GM18508 (cell line): ENCODE results near the gene SLC12A7.
"Not testable (repeated sequence)": the region's sequence is repeated elsewhere in the genome, so short reads cannot be mapped to it uniquely, and the experiment has no call there.

Experiments
- ATAC-seq: cut with Tn5 transposase; IDR thresholded peaks from one replicate; pipeline ENCODE4 v1.9.1; 2021; ENCODE audit warnings: moderate number of reproducible peaks; ENCODE audit not compliant: insufficient read depth, unreplicated experiment

The SLC12A7 gene

DNA sequence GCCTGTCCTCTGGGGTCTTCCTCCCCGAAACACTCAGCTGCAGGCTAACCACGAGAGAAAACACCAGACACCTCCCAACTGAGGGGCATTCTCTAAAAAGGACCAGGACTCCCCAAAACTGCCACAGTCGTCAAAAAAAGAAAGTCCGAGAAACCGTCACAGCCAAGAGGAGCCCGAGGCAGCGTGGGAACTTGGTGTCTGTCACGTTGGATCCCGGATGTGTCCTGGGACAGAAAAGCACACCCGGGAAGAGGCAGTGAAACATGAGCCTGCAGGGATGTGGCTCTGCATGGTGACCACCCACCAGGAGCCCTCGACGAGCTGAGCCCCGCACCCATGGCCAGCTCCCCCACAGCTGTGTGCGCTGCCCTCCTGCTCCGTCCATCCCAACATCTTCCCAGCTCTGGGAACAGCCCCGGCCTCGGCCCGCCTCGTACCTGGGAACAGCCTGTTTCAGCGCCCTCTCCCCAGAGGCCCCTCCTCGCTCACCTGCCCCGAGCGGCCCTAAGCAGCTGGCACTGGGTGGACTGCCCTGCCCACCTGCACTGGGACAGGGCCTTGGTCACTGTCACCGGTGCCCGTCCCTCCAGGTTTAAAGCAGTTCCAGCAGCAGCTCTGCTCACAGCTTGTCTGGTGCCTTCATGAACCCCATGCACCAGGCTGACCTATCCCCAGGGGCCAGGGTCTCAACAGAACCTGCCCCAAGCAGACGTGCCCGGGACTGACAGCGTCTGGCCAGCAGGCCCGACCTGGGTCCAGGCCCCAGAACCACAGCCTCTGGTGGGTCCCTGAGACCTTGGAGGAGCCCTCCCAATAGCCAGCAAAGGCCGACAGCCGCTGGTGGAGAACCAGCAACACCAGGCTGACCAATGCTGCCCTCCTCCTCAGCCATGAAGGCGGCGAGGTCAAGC lies 10.9 kb downstream of the SLC12A7 start:
- no peak for ATAC-seq

DNA sequence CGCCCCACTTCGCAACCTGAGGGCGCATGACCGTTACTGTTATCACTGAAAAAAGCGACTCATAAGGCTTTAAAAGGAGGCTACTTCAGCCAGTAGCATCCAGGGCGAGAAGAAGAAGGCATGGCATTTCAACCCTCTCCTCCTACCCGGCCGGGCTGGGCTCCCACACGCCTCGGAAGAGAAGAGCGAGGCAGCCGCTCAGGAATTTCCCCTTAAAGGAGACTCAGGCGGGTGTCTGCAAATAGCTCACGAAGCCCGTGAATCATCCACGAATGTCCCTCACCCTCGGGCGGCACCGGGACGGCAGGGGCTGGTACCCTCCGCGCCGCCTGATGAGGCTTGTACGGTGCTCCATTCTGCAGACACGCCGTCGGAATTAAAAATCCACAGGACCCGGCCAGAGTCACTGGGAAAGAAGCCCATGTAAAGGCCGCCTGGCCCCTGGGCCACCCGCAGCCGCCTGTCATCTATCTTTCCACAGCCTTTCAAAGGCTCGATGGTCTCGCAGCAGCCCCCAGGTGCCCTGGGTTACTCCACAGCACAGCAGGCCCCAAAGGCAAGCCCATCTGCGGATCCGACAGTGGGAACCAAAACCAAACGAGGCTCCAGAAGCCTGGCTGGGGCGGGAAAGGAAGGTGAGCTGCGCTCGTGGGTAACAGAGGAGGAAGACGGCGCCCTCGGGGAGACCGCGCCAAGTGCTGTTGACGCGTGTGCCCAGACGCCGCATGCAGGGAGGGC lies 11.8 kb downstream of the SLC12A7 start:
- ATAC-seq = no peak

DNA sequence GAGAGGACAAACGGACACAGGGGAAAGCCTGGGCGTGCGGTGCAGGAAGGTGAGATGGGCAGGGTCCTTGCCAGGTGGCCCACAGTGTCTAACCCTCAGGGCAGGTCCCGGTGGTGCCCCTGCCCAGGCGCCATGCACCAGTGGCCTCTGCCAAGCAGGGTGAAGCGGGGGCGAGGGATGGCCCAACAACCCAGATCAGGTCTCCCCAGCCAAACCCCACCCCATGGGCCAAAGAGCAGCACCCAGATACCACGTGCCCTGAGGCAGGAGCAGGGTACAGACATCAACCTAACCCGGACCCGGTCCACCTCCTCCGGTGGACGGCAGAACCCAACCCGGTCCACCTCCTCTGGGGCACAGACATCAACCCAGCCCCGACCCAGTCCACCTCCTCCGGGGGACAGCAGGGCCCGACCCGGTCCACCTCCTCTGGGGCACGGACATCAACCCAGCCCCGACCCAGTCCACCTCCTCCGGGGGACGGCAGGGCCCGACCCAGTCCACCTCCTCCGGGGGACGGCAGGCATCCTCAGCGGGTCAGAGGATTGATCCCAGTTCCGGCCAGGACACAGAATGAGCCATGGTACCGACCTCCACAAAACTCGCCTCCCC lies 12.8 kb downstream of the SLC12A7 start:
- no peak for ATAC-seq

- not testable (repeated sequence) for ATAC-seq
Observed at GRCh38 chr5:1097988-1098385, 13.9 kb downstream of the SLC12A7 start.

DNA sequence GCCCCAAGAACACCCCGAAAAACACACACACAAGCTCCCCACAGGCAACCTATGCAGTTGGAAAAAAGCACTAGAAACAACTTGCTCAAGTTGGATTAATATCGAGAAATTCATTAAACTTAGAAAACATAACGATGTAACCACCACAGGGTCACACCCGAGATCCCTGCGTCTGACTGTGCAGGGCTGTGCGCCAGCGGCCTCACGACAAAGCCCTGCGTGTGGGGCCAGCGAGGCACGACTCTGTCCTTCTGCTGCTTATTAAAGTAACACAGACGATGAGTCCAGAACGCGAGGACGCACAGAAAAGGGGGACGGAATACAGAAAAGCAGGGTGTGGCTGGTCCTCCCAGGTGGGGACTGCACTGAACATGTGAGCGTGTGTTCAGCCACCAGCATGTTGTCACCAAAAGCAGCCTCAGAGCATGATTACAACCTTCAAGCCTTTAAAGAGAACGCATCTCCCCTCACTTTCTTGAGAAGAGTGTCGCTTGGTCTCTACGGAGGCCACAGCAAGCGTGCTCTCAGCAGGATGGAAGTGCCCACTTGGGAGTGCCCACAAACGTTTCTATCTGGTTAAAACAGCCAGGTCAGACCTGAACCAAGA lies 14.4 kb downstream of the SLC12A7 start:
- ATAC-seq = no peak

DNA sequence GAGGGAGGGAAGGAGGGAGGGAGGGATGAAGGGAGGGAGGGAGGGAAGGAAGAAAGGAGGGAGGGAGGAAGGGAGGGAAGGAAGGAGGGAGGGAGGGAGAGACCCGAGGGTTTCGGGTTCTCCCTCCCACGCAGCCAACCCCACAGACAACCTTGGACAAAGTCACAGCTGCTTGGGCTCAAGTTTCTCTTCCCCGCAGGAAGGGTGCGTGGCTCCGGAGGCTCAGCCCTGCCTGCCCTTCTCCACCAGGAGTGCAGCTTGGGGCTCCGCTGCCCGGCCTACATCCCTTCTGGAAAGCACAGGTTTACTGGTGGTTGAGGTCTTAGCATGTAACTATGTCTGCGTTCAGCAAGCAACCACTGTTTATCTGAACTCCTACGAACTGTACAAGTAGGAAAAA lies 15.0 kb downstream of the SLC12A7 start:
- no peak for ATAC-seq

GRCh38 chr5:1095990-1096363 lies 15.9 kb downstream of the SLC12A7 start:
- no peak for ATAC-seq

GRCh38 chr5:1095302-1095989 lies 16.4 kb downstream of the SLC12A7 start:
- ATAC-seq = no peak

DNA sequence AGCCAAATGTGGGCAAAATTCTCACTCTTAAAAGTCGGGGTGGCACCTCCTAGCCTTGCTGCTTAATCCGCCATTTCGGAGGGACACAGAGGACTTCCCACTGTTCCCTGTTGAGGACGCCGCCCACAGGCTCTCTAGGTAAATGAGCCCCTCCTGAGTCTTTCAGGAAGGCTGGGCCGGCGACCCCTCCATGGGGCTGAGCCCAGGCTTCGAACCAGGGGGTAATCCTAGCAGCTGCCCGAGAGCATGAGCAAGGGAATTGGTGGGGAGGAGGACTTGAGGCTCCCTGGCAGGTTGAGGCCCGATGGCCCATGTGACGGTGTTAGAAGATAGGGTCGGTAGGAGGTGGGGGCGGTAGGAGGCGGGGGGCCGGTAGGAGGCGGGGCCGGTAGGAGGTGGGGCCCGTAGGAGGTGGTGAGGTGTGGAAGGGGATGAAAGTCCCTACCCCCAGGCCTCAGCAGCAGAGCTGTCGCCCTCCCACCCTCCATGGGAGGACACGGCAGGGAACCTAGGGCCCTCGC lies 17.1 kb downstream of the SLC12A7 start:
- ATAC-seq = no peak

DNA sequence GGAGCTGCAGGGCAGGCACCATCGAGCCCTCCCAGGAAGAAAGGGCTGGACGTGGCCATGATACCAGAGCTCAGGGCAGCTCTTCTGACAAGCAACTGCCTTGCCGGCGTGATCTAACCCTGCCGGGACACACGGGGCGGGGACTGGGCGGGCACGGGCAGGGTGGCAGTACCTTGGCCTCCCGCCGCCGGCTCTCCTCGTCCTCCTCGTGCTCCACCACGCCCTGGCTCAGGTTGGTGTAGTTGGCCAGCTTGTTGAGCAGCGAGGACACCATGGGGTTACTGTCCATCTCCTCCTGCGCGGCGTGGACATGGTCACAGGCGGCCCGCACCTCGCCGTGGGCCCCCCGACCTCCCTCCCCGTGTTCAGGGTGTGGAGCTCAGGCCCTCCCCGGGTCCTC lies 18.5 kb downstream of the SLC12A7 start:
- ATAC-seq = no peak

- ATAC-seq = no peak
Observed at GRCh38 chr5:1092122-1092521, 19.7 kb downstream of the SLC12A7 start.

GRCh38 chr5:1091632-1092031 lies 20.2 kb downstream of the SLC12A7 start:
- no peak for ATAC-seq

DNA sequence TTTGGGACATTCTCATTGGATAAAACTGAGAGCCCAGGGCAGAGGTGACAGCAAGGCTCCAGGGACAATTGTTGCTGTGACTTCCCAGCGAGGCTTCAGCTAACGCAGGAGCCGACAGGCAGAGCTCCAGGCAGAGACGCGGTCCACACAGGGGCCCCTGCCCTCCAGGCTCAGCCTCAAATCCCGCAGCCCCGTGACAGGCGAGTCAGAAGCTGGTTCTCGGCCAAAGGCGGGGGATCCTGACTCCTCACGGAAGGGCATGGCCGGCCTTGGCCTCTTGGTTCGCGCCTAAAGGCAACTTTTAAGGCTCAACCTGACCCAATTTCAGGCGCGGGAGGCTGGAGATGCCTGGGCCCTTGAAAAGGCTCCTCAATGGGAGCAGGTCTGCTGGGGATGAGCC lies 21.3 kb downstream of the SLC12A7 start:
- ATAC-seq = no peak

DNA sequence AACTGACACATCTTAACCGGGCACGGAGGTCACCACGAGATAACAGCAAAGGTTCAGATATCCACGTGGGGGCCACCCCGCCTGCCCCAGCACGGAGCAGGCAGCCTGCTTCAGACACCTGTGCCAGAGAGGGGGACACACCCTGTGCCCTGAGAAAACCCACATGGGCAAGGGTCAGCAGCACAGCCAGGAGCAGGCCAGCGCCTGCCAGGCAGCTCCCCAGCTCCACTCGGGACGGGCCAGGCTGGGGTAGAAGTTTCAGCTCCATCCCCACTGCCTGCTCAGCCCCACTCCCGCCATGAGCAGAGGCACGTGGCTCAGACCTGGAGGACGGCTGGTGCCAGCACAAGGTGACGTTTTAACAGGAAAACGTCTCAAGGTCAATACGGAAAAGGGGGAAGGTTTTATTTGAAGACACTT lies 22.2 kb downstream of the SLC12A7 start:
- no peak for ATAC-seq

DNA sequence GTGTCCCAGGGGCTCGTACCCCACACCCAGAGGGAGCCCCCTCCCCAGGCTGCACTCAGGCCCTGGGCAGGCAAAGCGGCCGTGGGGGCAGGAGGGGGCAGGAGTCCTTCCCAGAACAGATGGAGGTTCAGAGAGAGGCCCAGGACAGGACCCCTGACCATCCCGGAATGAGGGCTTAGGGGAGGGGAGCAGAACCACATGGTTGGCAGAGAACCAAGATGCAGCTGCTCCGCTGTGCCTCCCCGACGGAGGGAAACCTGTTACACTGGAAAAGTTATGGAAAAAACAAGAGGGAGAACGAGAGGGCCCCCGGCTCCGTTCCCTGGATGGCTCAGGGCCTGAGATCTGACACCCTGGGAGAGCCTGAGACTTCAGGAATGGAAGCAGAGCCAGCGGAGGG lies 22.7 kb downstream of the SLC12A7 start:
- no peak for ATAC-seq

GRCh38 chr5:1088726-1089125 lies 23.1 kb downstream of the SLC12A7 start:
- no peak for ATAC-seq

DNA sequence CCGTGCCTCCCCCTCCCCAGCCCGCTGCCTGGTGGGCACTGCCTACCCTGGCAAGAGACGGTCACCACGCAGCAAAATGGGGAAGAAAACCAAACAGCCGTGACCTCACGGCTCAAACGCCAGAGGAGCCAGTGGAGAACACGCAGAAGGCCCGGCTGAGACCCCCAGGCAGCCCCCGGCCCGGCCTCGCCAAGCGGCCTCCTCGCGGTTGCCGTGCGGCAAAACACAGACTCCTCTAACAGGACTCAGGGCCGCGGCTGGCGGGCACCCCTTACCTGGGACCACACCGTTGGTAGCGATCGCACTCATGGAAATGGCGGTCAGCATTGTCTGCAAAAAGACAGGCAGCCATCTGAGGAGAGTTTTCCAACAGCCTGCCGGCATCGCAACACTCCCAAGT lies 23.8 kb downstream of the SLC12A7 start:
- no peak for ATAC-seq

GRCh38 chr5:1087428-1087827 lies 24.4 kb downstream of the SLC12A7 start:
- ATAC-seq = no peak

DNA sequence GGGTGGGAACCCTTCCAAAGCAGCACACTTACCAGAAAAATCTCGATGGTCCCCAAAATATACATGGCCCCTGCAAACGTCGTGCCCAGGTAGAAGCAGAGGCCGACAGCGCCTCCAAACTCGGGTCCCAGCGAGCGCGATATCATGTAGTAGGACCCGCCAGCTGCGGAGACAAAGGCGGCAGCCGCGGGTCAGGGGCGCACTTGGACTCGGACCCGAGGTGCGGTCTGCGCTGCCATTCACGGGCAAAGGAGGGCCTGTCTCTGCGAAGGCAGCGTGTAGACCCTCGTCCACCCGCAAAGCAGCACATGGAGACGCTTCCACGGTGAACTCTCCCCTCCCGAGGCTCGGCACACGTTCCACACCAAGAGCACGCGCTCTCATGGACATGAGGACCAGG lies 25.0 kb downstream of the SLC12A7 start:
- no peak for ATAC-seq

DNA sequence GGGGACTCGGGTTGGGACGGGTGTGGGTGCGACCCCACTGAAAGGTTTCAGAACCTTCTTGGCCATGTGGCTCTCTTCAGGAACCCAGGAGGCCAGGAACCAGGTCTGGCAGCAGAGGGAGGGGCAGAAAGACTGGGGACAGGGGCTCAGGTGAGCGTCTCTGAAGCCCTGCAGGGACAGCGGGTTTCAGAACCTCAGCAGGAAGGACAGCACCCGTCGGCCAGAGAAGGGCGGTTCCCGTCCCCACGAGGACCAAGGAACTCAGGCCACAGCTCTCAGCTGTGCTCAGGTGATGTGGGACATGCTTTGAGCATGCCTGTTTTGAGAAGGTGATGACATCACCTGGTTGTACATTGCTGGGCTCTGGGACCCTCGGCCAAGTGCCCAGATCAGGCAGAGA lies 25.7 kb downstream of the SLC12A7 start:
- ATAC-seq = no peak
